ENCODE measurements around the gene PIGN. TPM values are rescaled to one million over a fixed set of nuclear protein-coding genes. Genes with fewer than 3 reads are reported as not detected.

PIGN gene
- total and polyA plus RNA-seq, 2 of the 8 experiments (the other 6 are each of a cell fraction or from before 2014, with no cell fraction given): 20.9 to 26.3 TPM

DNA sequence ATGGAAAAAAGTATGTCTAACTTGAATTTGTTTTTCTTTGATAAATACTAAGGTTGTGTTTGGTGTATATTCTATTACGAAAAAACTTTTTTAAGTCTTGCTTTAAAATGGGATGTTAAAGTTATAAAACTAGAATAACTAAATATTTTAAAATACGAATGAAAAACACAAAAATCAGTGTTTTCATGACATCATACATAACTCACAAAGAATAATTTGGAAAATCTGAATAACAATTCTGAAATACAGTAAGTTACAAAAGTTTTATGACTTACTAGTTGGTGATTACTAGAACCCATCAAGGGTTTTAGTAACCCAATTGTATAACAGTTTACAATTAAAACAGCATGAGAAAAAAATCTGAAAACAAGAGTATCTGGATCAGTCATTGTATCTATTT, 61.2 kb downstream of the PIGN start:
- Histone ChIP-seq H4K20me1 (replicated peaks in 1 of 2; ENCODE audit: control insufficient read depth in 1 of 2, insufficient read depth in 2 of 2, low read length in 2 of 2) (no peaks in the 10 kb centered on the region), H2AK5ac (ENCODE audit: low read depth, low read length) (no peak overlapping the region), H3K9me3 (ENCODE audit: insufficient read depth in 2 of 2, low read depth in 1 of 2, low read length in 1 of 2) (no peaks in the 10 kb centered on the region), H2BK20ac (ENCODE audit: low read length) (no peak overlapping the region), H3K4me3 (ENCODE audit: extremely low read depth in 1 of 4, insufficient read depth in 2 of 4, low read depth in 3 of 4, low read length in 4 of 4) (no peak overlapping the region), H3K79me1 (ENCODE audit: low read depth, low read length) (no peaks in the 10 kb centered on the region), H3K27ac (ENCODE audit: low read depth, low read length) (no peak overlapping the region), H4K91ac (replicated peaks; ENCODE audit: insufficient read length, low read length) (no peak overlapping the region), H3K27me3 (replicated peaks in 1 of 4; ENCODE audit: control insufficient read depth in 3 of 4, extremely low read depth in 1 of 4, insufficient read depth in 3 of 4, low read length in 3 of 4) (no peaks in the 10 kb centered on the region), H3K4ac (replicated peaks; ENCODE audit: insufficient read length, low read depth, low read length) (no peak overlapping the region), H3K9ac (replicated peaks in 1 of 4; ENCODE audit: extremely low read depth in 1 of 4, low read depth in 3 of 4, low read length in 3 of 4) (no peak overlapping the region), H3K4me1 (replicated peaks in 1 of 4; ENCODE audit: control insufficient read depth in 3 of 4, insufficient read depth in 4 of 4, low read length in 3 of 4) (no peaks in the 10 kb centered on the region), H2AFZ (ENCODE audit: low read length) (no peak overlapping the region), H3K4me2 (ENCODE audit: insufficient read depth in 1 of 2, low read depth in 2 of 2, low read length in 2 of 2) (no peak overlapping the region), H3K18ac (ENCODE audit: extremely low read depth, low read length) (no peak overlapping the region), H3K36me3 (ENCODE audit: control insufficient read depth in 2 of 4, insufficient read depth in 4 of 4, low read length in 3 of 4) (no peaks in the 10 kb centered on the region), H3K56ac (replicated peaks; ENCODE audit: insufficient read length, low read depth, low read length) (no peak overlapping the region), H3K14ac (ENCODE audit: insufficient read length) (no peak overlapping the region), H2BK15ac (ENCODE audit: low read length) (no peak overlapping the region), H4K8ac (ENCODE audit: extremely low read depth, insufficient read depth, low read length) (no peak overlapping the region), H2BK12ac (ENCODE audit: low read depth, low read length) (no peak overlapping the region), H4K5ac (ENCODE audit: insufficient read length, low read depth, low read length) (no peak overlapping the region), H2BK5ac (ENCODE audit: low read depth, low read length) (no peak overlapping the region), H3K23me2 (ENCODE audit: low read depth, low read length) (no peaks in the 10 kb centered on the region), H3K23ac (ENCODE audit: insufficient read length) (no peak overlapping the region), H3K79me2 (ENCODE audit: control insufficient read depth in 1 of 2, insufficient read depth in 2 of 2, low read length in 2 of 2) (no peaks in the 10 kb centered on the region), H2BK120ac (replicated peaks; ENCODE audit: low read depth, low read length) (no peak overlapping the region)
- ChIA-PET POLR2A (ENCODE audit: partially characterized antibody) (no interaction called here), CTCF (ENCODE audit: partially characterized antibody) (no interaction called here)
- DNase-seq (ENCODE audit: low read depth in 1 of 2, low spot score in 2 of 2) (no peak), FAIRE-seq (no peak)
- WGBS, 2 experiments (ENCODE audit: extremely low coverage in 1 of 2, insufficient coverage in 1 of 2, insufficient read length in 1 of 2, insufficient replicate concordance in 2 of 2, low coverage in 1 of 2, low lambda C conversion rate in 2 of 2, missing lambda C conversion rate in 1 of 2): 87% methylated on average over 2 of the region's 2 CpGs; no CpG with 5 or more reads in 1 of the 2 experiments
- TF ChIP-seq, protein P1, sequence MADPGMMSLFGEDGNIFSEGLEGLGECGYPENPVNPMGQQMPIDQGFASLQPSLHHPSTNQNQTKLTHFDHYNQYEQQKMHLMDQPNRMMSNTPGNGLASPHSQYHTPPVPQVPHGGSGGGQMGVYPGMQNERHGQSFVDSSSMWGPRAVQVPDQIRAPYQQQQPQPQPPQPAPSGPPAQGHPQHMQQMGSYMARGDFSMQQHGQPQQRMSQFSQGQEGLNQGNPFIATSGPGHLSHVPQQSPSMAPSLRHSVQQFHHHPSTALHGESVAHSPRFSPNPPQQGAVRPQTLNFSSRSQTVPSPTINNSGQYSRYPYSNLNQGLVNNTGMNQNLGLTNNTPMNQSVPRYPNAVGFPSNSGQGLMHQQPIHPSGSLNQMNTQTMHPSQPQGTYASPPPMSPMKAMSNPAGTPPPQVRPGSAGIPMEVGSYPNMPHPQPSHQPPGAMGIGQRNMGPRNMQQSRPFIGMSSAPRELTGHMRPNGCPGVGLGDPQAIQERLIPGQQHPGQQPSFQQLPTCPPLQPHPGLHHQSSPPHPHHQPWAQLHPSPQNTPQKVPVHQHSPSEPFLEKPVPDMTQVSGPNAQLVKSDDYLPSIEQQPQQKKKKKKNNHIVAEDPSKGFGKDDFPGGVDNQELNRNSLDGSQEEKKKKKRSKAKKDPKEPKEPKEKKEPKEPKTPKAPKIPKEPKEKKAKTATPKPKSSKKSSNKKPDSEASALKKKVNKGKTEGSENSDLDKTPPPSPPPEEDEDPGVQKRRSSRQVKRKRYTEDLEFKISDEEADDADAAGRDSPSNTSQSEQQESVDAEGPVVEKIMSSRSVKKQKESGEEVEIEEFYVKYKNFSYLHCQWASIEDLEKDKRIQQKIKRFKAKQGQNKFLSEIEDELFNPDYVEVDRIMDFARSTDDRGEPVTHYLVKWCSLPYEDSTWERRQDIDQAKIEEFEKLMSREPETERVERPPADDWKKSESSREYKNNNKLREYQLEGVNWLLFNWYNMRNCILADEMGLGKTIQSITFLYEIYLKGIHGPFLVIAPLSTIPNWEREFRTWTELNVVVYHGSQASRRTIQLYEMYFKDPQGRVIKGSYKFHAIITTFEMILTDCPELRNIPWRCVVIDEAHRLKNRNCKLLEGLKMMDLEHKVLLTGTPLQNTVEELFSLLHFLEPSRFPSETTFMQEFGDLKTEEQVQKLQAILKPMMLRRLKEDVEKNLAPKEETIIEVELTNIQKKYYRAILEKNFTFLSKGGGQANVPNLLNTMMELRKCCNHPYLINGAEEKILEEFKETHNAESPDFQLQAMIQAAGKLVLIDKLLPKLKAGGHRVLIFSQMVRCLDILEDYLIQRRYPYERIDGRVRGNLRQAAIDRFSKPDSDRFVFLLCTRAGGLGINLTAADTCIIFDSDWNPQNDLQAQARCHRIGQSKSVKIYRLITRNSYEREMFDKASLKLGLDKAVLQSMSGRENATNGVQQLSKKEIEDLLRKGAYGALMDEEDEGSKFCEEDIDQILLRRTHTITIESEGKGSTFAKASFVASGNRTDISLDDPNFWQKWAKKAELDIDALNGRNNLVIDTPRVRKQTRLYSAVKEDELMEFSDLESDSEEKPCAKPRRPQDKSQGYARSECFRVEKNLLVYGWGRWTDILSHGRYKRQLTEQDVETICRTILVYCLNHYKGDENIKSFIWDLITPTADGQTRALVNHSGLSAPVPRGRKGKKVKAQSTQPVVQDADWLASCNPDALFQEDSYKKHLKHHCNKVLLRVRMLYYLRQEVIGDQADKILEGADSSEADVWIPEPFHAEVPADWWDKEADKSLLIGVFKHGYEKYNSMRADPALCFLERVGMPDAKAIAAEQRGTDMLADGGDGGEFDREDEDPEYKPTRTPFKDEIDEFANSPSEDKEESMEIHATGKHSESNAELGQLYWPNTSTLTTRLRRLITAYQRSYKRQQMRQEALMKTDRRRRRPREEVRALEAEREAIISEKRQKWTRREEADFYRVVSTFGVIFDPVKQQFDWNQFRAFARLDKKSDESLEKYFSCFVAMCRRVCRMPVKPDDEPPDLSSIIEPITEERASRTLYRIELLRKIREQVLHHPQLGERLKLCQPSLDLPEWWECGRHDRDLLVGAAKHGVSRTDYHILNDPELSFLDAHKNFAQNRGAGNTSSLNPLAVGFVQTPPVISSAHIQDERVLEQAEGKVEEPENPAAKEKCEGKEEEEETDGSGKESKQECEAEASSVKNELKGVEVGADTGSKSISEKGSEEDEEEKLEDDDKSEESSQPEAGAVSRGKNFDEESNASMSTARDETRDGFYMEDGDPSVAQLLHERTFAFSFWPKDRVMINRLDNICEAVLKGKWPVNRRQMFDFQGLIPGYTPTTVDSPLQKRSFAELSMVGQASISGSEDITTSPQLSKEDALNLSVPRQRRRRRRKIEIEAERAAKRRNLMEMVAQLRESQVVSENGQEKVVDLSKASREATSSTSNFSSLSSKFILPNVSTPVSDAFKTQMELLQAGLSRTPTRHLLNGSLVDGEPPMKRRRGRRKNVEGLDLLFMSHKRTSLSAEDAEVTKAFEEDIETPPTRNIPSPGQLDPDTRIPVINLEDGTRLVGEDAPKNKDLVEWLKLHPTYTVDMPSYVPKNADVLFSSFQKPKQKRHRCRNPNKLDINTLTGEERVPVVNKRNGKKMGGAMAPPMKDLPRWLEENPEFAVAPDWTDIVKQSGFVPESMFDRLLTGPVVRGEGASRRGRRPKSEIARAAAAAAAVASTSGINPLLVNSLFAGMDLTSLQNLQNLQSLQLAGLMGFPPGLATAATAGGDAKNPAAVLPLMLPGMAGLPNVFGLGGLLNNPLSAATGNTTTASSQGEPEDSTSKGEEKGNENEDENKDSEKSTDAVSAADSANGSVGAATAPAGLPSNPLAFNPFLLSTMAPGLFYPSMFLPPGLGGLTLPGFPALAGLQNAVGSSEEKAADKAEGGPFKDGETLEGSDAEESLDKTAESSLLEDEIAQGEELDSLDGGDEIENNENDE (IDR thresholded peaks at IDR 0.05; ENCODE audit: insufficient replicate concordance, low read length): no peak

Data from H1 (cell line).